GM21423 (cell line): Measurements from ENCODE around the gene PIK3C2G.
"Not testable (repeated sequence)": the region's sequence is repeated elsewhere in the genome, so short reads cannot be mapped to it uniquely, and the experiment has no call there.

Experiments used
- ATAC-seq: cut with Tn5 transposase; IDR thresholded peaks from one replicate; pipeline ENCODE4 v1.9.1; 2021; ENCODE audit warnings: mild to moderate bottlenecking, moderate library complexity; ENCODE audit not compliant: unreplicated experiment

The PIK3C2G gene

DNA sequence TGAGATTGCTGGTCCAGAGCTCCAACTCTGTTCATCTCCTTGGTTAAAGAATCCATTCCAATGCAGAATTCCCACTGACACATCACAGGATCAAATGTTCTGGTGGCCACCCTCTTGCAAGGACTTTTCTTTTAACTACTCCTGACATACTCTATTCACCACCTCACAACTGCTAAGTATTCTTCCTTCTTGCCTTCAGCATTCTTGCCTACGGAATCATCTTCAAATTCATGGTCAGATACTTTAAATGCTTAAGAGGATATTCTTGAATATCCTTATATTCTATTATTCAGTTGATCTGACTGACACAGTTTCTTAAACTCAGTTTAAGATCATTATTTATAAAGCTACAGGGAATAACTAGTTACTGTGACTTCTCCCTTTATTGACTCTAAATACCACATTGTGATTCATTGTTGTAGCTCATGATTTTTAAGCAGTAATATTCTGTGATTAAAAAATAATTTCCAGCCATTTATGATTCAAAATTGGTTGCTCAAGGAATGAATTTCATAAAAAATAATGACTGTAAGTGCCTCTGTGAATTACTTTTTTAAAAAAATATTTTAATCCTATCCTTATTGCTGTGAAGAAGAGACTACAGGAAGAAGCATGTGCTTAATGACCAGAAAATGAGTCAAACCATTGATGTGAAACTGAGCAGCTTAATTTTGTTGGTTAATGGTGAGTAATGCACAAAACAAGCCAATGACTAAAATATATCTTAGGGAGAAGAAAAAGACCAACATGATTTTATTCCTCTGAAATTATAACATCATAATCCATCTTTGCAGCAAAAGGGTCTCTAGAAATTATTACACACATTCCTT, 207.1 kb downstream of the PIK3C2G start:
- ATAC-seq = no peak

DNA sequence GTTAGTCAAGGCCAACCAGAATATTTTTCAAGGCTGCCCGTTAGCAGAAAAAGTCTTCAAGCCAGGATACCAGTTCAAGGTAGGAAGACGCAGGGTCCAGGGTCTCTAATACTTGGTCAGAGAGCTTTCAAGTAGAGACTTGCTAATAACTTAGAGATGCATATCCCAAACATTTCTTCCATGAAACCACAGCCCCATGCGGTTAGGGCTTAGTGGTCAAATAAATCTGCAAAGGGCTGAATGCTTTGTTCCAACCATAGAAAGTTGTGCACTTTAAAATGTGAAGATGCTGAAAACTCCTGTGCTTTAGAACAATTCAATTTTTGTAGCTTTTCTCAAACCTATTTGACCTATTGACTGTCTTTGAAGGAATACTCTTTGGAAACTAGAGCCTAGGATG, 208.9 kb downstream of the PIK3C2G start:
- no peak for ATAC-seq

DNA sequence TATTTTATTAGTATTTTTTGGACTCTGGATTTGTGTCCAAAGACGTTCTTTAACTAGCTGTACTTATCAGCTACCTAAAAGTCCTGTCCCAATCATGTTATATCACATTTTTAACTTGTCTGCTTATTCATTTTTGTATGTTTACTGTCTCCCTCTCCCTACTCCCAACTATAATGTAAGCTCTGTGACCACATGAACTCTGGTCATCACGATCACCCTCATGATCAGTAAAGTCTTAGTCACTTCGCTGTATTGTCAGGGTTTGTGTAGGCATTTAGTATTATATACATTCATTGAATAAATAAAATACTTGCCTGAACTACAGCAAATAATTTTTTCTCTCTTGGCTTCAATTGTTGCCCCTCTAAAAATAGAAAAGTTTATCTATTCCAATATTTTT, 211.0 kb downstream of the PIK3C2G start:
- ATAC-seq = no peak

DNA sequence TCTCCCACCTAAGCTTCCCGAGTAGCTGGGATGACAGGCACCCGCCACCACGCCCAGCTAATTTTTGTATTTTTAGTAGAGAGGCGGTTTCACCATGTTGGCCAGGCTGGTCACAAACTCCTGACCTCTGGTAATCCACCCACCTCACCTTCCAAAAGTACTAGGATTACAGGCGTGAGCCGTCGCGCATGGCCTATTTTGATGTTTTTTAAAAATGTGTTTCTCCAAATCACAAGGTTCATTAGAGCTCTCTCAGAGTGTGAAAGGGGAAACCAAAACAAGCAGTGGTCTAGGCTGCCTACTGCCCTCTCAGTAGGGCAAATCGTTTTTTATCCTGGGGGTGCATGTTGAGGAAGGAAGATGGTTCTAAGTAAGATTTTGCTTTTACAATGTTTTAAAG, 211.5 kb downstream of the PIK3C2G start:
- ATAC-seq = no peak

DNA sequence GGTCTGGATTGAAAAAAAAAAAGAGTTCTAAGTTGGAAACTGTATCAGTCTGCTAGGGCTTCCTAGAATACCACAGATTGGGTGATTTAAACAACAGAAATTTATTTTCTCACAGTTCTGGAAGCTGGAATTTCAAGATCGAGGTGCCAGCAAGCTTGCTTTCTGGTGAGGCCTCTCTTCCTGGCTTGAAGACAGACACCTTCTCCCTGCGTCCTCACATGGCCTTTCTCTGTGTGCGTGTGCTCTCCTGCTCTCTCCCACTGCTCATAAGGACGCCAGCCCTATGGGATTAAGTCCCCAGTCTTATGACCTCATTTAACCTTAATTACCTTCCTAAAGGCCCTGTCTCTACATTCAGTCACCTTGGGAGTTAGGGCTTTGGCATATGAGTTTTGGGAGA, 215.5 kb downstream of the PIK3C2G start:
- ATAC-seq = no peak

DNA sequence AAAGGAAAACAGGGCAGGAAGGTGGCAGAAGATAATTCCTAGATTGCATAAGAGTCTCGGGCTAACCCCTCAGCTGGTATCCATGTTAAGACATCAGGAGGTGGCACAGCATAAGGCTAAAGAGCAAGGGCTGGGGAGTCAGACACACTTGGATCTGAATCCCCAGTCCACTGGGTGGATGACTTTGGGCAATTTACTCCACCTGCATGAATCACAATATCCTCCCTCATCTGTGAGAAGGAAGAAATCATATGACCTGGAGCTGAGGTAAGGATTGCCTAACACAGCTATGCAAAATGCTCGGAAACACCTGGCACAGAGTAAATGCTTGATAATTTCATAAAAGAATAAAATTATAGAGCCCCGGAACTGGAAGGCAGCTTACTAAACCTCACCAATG, 217.9 kb downstream of the PIK3C2G start:
- ATAC-seq = no peak

DNA sequence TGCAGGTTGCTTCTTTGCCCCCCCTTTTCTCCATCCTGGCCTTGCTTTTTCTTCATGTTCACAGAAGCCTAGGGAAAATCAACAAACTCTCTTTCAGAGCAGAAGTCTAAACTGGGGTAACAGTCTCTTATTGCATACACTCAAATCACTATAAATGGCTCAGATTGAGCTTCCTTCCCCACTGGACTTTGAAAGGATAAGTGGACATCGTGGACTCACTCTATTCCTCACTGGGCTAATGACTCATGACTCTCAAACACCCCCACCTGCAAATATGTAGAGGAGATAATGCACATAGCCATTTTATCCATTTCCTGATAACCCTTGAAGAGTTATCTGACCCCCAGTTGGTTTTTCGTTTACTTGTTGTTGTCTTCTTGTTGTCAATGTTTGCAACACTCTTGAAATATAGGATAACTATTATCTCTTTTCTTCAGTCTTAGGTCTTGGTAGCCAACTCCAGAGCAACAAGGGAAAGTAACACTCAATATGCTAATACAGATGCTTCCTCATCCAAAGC, 221.3 kb downstream of the PIK3C2G start:
- no peak for ATAC-seq

DNA sequence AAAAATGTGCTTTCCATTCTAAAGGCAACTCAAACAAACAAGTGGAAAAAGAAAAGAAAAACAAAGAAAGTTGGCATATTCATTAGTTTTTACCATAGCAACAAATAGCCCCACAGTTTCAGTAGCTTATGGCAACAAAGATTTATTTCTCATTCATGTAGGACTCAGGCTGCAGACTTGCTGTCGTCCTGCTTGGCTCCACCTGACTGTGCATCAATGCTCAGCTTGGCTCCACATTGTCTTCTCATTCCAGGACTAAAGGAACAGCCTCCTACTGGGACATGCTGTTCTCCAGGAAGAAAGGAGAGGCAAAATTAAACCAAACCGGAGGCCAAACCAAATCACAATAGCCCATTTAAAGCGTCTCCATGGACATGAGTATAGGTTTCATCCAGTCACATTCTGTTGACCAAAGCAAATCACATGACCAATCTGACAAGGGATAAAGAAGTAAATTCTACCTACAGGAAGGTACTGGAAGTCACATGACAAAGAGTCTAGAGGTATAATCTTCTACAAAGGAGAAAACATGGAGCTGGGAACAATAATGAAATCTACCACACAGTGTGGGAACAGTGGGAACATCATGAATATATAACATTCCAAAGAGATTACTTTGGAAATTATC, 222.5 kb downstream of the PIK3C2G start:
- no peak for ATAC-seq

DNA sequence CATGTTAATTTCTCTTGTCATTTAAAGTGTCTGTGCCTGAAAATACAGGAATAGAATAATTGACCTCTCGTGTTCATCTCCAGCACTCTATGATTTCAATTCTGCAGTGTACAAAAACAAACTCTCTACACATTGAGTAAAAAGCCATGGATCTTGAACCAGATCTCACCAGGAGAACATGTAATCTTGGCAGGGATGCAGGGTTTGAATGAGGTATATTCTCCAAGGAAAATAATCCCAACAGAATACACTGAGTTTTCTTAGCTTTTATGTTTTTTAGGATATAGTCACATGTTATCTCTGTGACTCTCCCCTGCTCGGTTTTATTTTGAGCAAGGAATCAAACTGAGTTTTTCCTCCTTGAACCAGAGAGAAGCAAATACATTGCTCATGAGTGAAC, 224.7 kb downstream of the PIK3C2G start:
- no peak for ATAC-seq

DNA sequence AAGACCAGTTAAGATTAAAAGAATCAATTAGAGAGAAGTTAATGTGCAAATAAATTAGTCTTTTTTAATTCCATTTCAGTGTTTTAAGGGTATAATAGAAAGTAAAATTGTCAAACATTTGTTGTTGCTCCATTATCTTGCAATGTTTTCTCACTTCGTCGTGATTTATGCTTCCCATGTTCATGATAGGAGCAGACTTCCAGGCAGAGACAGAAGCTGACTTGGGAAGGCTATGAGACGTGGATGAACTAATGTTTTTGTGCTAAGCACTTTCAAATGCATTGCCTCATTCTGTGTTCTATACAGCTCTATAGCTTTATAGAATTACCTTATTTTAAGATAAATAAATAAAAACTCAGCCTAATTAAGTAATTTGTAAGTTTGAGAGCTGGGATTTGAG, 226.2 kb downstream of the PIK3C2G start:
- no peak for ATAC-seq

DNA sequence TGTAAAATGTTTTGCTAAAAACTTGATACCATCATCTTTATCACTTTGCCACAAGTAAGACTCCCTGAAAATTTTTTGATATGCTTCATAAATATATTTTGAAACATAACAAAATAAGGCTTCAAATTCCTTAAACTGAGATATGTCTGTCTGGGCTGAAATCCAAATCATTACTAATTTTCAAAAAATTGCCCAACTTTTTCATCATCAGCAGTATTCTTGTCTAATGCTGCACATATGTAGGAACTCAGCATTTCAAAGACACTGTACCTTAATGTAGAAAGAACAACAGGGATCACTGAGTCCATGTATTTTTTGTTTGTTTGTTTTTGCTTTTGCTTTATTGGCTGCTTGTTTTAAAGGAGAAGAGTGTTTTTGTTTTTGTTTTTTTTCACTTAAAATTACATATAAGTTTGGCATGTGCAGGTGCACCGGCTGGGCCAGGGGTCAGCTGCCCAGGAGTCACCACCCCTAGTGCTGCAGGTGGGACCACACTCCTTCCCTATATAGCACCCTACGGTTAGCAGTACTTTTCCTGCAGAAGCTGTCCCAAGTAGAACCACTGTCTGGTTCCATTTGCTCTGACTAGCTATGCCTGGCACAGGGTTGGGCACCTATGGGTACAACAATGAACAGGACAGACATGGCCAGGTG, 231.2 kb downstream of the PIK3C2G start:
- no peak for ATAC-seq

DNA sequence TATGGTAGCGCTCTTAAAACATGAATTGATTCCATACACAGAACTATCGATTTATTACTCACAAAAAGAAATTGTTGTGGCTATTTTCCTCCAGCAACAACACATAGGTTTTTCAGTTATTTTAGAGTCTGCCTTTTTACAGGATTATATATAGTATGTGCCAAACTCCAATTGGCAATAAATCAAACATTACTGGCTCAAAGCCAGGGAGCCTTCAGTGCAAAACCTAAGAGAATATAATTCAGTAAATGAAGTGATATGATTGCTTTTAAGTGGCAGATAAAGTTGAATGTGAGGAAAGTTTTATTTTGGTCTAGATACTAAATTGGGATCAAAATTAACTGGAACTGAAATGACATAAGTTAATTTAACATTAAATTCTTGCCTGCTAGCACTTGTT, 234.8 kb downstream of the PIK3C2G start:
- no peak for ATAC-seq

DNA sequence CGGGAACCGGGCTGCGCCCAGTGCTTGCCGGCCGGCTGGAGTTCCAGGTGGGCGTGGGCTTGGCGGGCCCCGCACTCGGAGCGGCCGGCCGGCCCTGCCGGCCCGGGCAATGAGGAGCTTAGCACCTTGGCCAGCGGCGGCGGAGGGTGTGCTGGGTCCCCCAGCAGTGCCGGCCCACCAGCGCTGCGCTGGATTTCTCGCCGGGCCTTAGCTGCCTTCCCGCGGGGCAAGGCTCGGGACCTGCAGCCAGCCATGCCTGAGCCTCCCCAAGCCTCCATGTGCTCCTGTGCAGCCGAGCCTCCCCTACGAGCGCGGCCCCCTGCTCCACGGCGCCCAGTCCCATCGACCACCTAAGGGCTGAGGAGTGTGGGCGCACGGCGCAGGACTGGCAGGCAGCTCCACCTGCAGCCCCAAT, 238.8 kb downstream of the PIK3C2G start:
- not testable (repeated sequence) for ATAC-seq

DNA sequence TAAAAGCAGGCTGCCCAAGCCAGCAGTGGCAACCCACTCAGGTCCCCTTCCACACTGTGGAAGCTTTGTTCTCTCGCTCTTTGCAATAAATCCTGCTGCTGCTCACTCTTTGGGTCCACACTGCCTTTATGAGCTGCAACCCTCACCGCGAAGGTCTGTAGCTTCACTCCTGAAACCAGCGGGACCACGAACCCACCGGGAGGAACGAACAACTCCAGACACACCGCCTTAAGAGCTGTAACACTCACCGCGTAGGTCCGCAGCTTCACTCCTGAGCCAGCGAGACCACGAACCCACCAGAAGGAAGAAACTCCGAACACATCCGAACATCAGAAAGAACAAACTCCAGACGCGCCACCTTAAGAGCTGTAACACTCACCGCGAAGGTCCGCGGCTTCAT, 239.4 kb downstream of the PIK3C2G start:
- ATAC-seq = not testable (repeated sequence)

DNA sequence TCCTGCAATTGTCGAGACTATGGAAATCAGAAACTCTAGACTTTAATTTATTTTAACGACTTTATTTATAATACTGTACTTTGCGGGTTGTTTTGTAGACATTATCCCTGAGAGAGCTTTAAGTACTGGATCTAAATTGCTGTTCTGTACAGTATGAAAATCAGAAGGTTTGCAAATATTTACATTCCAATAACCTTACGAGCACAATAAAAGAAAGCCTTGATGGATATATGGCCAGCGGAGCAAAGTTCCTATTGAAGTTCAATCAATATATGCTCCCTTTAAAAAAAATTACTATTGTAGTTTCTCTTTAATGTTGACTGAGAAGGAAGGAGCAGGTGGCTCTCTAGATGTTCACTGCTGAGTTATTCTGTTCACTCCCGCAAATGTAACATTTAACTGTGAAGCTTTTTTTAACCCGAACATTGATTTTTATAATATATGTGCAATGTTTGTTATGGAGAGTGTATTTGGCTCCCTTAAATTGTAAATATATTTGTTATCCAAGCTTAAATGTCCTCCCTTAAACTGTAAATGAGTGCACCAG, 241.2 kb downstream of the PIK3C2G start:
- ATAC-seq = no peak

DNA sequence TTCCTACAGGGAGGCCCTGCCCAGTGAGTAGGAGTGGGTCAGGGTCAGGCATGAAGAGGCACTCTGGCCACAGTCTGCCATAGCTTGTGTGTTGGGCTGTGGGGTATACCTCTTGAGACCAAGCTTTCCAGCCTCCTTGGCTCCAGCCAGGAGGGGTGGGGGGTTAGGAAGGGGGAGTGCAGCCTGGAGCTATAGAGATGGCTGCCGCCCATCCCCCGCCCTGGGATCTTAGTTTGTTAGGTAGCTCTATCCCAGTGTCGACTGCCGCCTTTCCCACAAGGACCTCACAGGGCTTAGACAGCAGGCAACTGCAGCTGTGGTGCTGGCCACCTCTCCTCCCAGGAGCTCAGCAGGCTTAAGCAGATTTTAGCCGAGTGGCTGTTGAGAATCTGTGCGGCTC, 260.1 kb downstream of the PIK3C2G start:
- no peak for ATAC-seq

DNA sequence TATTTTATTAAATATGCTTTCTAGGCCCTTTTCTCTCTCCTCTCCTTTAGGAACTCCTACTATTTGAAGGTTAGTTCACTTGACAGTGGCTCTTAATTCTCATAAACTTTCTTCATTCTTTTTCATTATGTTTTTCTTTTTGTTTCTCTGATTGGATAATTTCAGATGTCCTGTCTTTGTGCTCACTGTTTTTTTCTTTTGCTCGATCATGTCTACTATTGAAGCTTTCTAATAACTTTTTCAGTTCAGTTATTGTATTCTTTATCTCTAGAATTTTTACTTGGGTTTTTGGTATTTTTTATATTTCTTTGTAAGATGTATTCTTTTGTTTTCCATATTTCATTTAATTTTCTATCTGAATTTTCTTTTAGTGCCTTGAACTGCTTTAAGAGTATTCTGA, 261.5 kb downstream of the PIK3C2G start:
- ATAC-seq = no peak

DNA sequence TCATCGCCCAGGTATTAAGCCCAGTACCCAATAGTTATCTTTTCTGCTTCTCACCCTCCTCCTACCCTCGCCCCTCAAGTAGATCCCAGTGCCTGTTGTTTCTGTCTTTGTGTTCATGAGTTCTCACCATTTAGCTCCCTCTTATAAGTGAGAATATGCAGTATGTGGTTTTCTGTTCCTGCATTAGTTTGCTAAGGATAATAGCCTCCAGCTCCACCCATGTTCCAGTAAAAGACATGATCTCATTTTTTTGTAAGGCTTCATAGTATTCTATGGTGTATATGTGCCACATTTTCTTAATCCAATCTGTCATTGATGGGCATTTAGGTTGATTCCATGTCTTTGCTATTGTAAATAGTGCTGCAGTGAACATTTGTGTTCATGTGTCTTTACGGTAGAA, 281.2 kb downstream of the PIK3C2G start:
- ATAC-seq = not testable (repeated sequence)

DNA sequence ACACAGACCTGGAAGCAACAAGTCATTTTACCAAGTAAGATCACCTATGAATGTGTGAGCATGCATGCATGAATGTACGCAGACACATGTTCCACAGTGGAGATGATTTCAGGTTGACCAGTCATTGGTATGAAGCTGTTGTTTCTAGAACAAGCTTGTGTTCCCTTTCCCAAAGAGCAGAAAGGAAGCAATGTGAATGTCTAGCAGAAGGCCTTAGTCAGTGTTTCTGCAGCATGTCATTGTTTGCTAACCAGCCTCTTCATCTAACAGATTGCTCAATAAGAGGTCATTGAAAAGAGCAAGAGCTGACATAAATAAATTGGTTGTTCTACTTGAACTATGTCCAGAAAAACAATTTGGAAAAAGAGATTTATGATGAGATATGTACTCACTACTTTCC, 285.1 kb downstream of the PIK3C2G start:
- no peak for ATAC-seq

DNA sequence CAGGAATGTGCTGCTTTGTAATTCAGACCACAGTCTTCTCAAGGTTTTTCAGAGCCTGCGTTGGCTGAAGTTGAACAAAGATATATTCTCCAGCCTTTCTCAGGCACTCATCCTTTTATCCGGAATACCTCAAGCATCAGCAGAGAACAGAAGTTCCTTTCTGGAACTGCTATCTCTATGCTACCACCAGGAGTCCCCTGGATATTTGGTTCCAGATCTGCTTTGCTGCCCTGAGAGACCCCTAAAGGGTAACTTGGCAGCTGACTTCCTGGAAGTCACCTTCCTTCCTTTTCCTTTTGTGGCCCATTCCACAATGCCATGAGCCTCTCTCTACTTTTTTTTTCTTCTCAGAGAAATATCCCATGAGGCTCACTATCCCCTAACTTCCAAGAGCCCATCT, 288.3 kb downstream of the PIK3C2G start:
- no peak for ATAC-seq

DNA sequence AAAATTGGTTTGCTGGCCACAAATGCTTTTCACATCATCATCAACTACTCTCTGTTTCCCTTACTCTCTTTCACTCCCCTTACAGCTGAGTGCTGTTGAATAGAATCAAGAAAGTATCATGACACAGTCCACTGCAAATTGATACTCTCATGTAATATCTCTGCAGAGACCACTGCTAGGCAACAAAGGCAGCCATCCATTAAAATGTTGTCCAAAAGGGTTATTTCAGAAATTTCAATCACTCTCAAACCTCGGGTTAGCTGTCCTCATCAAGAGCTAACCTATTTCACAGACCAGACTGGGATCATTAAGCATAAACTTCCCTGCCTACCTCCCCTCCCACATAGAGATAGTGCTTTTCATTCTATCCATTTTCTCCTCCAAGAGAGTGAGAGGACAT, 289.8 kb downstream of the PIK3C2G start:
- no peak for ATAC-seq

DNA sequence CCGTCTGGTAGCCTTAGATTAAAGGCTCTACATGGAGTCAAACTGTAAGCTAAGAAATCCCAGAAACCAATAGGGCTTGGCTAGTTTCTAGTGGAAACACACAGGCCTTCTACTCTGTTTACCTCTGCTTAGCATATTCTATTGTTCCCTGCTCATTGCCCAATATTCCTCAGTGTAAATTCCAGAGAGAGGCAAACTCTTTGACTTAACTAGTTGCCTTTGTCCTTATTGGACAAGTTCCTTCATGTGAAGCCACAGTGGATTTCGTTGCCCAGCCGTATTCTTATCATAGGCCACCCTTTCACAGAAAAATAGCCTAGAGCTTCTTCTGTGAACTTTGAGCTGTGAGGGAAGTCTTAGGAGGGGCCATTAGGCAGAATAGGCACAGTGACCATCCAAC, 290.4 kb downstream of the PIK3C2G start:
- no peak for ATAC-seq
